Lung (tissue), 12 donors: ENCODE measurements around the gene FOXO1. TPM values are rescaled to one million over a fixed set of nuclear protein-coding genes. Genes with fewer than 3 reads are reported as not detected.

Experiments
- ATAC-seq: fragments of 200-7000 bp; cut with Tn5 transposase; one replicate; pipeline ENCODE4 v1.9.1; 2020; ENCODE audit warnings: moderate number of reproducible peaks; ENCODE audit not compliant: insufficient read depth, low FRiP score
- DNase-seq, 3 donors: peaks; one replicate each; pipeline ENCODE4 v3.0.0-alpha.2; 2013 to 2017
- H3K27ac ChIP-seq, 2 donors: one replicate each; pipeline ENCODE4 v1.5.1; 2013; ENCODE audit warnings: mild to moderate bottlenecking in 2 of 2, moderate library complexity in 2 of 2, control low read depth in 1 of 2, inconsistent platforms in 1 of 2, low read depth in 1 of 2, low read length in 1 of 2
- H3K27me3 ChIP-seq, 3 donors: one replicate each; pipeline ENCODE4 v1.5.1; 2013; ENCODE audit warnings: low read length in 2 of 3; ENCODE audit not compliant: control insufficient read depth in 3 of 3, insufficient read depth in 3 of 3
- H3K36me3 ChIP-seq, 4 donors: one replicate each; pipeline ENCODE4 v1.5.1; 2013; ENCODE audit warnings: low read length in 4 of 4, mild to moderate bottlenecking in 1 of 4, moderate library complexity in 1 of 4; ENCODE audit not compliant: control insufficient read depth in 4 of 4, insufficient read depth in 4 of 4
- H3K4me1 ChIP-seq, 5 donors: one replicate each; pipeline ENCODE4 v1.5.1; 2013; ENCODE audit warnings: low read length in 5 of 5, mild to moderate bottlenecking in 2 of 5, moderate library complexity in 1 of 5; ENCODE audit not compliant: control insufficient read depth in 5 of 5, insufficient read depth in 5 of 5
- H3K4me3 ChIP-seq: one replicate; pipeline ENCODE4 v1.5.1; 2013; ENCODE audit warnings: mild to moderate bottlenecking, control low read depth, moderate library complexity
- H3K9ac ChIP-seq, 2 donors: one replicate each; pipeline ENCODE4 v1.5.1; 2013; ENCODE audit warnings: low read length in 2 of 2, control low read depth in 1 of 2; ENCODE audit not compliant: insufficient read depth in 1 of 2
- H3K9me3 ChIP-seq, 4 donors: one replicate each; pipeline ENCODE4 v1.5.1; 2013; ENCODE audit warnings: low read length in 3 of 4, mild to moderate bottlenecking in 1 of 4, moderate library complexity in 1 of 4; ENCODE audit not compliant: control insufficient read depth in 4 of 4, insufficient read depth in 3 of 4
- CTCF ChIP-seq: IDR thresholded peaks from 2 replicates; pipeline ENCODE4 v1.5.1; 2012; ENCODE audit warnings: mild to moderate bottlenecking; ENCODE audit errors: control extremely low read depth, extremely low read depth
- WGBS, 2 donors: extraction: QIAGEN DNeasy Blood & Tissue Kit; methylation state at CpG; one replicate each; pipeline ENCODE4 v1.1.7; 2013; 5-methylcytosine and 5-hydroxymethylcytosine counted together
- polyA plus RNA-seq, 2 donors: library from polyadenylated mRNA; stranded (reverse); fragments of 200-250 nt; gene quantifications; one replicate each; pipeline ENCODE4 v1.2.1, GENCODE V29; 2013
- total RNA-seq, 2 donors: library from RNA; depleted of rRNA in 1 of 2; stranded (reverse); fragments of >200 nt in 1 of 2; gene quantifications; one replicate each; pipeline ENCODE4 v1.2.1, GENCODE V29; 2014 to 2021
- donor health status: control.
- donor health status: control.
- donor health status: Bipolar disorder and iron deficiency.
- donor health status: healthy.
- donor health status: DM: yes; HTN: yes; CAD: no.

The FOXO1 gene
- total and polyA plus RNA-seq, 4 donors, result 4.1 to 37.1 (median 21.3) TPM

GRCh38 chr13:40619479-40619814 is 47.0 kb downstream of the FOXO1 start:
- Histone ChIP-seq H3K4me3 (no peak overlapping the region), H3K27me3 (no peaks in the 10 kb centered on the region), H3K9me3 (no peaks in the 10 kb centered on the region), H3K4me1 (peaks cover 0 to 39% (median 0%) of the 10 kb centered on the region in 5 donors), H3K36me3 (no peaks in the 10 kb centered on the region), H3K9ac (no peak overlapping the region), H3K27ac (no peak overlapping the region)
- no peak for DNase-seq
- 92 to 94% methylated on average over 3 of the region's 3 CpGs for WGBS, 2 donors
- ATAC-seq, result peak; percentile 42
- no peak for TF ChIP-seq CTCF

GRCh38 chr13:40618581-40619478 is 47.6 kb downstream of the FOXO1 start:
- Histone ChIP-seq H3K4me1 (peaks cover 0 to 40% (median 5%) of the 10 kb centered on the region in 5 donors), H3K4me3 (no peak overlapping the region), H3K27ac (no peak overlapping the region), H3K9ac (no peak overlapping the region), H3K36me3 (no peaks in the 10 kb centered on the region), H3K9me3 (no peaks in the 10 kb centered on the region), H3K27me3 (no peaks in the 10 kb centered on the region)
- WGBS, 2 donors, result 92 to 94% methylated on average over 15 of the region's 15 CpGs
- ATAC-seq (no peak), DNase-seq (no peak)
- TF ChIP-seq CTCF, result no peak

GRCh38 chr13:40617801-40618356 is 48.6 kb downstream of the FOXO1 start:
- H3K27me3 ChIP-seq, result no peaks in the 10 kb centered on the region
- DNase-seq (no peak), ATAC-seq (no peak)
- TF ChIP-seq CTCF, result no peak
- H3K27ac ChIP-seq, result no peak overlapping the region
- no peaks in the 10 kb centered on the region for H3K9me3 ChIP-seq
- H3K9ac ChIP-seq, result no peak overlapping the region
- H3K4me1 ChIP-seq, result peaks cover 0 to 40% (median 5%) of the 10 kb centered on the region in 5 donors
- no peaks in the 10 kb centered on the region for H3K36me3 ChIP-seq
- H3K4me3 ChIP-seq, result no peak overlapping the region
- 73 to 76% methylated on average over 8 of the region's 8 CpGs for WGBS, 2 donors
